ENCODE data around the gene PTGIS. TPM values are rescaled to one million over a fixed set of nuclear protein-coding genes. Genes with fewer than 3 reads are reported as not detected.

PTGIS gene
- total RNA-seq, 3 donors from 2014 or later = 38.7 to 41.7 (median 41.0) TPM

DNA sequence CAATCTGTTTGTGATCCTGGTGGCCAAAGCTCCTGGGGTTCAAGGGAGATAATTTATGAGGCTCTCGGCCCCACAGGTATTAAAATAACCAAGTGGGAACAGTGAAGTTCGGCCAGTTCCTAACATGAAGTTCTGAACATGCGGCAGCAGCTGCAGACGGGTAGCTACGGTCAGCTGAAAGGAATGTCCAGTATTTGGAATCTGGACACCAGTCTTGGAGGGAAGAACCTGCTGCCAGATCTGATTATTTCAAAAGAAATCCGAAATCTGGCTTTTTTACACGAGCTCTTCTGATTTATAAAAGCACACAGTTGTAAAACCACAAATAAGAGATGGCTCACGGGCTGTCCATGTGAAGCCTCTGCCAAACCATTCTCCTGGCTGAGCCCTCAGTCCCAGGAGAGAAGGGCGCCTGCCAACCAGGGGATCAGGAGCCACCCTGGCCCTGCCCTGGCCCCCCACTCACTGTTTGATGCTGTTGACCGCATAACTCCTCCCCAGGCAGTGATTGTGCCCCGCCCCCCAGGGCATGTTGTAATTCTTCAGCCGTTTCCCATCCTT lies 57.3 kb downstream of the PTGIS start:
- no peaks in the 10 kb centered on the region for H3K27me3 ChIP-seq
- no peaks in the 10 kb centered on the region for H3K9me3 ChIP-seq
- TF ChIP-seq POLR2A (IDR thresholded peaks at IDR 0.05) (no peak), POLR2AphosphoS5 (IDR thresholded peaks at IDR 0.05) (peak; percentile 14 to 57 (median 53))
- intact Hi-C loops (cut with DNase I; ENCODE audit: low total_unique reads) = no loop called here
- no peaks in the 10 kb centered on the region for H3K4me1 ChIP-seq
- H3K36me3 ChIP-seq = no peaks in the 10 kb centered on the region
- peak; percentile 58 to 60 for DNase-seq (ENCODE audit: low spot score in 2 of 2)
- peak overlapping the region; percentile 8 to 68 for H3K27ac ChIP-seq
- no peak overlapping the region for H3K4me3 ChIP-seq

DNA sequence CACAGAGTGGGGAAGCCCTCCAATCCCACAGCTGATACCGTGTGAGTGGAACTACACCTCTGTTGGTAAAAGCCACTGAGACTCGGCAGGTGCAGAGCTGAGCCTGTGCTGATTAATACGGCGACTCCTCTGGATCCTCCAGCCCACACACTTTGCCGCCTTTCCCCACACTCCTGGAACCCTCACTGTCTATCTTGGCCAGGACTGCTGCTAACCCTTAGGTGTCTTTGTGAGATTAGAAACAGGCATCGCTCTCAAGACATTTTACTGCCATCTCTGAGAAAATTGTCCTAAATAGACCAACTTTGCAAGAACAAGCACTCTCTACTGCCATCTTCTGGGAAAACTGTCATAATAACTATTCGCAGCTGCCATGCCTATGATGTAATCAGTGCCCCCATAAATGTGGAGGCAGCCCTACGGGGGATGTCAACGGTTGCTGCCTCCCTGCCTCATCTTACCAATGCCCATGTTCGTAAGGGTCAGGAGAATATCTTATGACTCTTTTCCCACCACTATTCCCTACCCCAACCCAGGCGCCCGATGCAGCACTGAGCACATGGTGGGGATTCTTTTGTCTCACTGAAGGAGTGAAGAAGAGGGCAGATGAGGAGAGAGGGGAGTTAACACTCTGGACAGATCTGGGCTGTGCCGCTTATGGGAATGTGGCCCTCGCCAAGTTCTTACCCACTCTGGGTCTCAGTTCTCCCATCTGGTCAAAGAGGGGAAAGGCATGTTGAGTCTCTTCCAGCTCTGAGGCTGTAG lies 59.3 kb downstream of the PTGIS start:
- H3K36me3 ChIP-seq = no peaks in the 10 kb centered on the region
- no peak for DNase-seq (ENCODE audit: low spot score in 2 of 2)
- no peaks in the 10 kb centered on the region for H3K27me3 ChIP-seq
- no peak overlapping the region for H3K4me3 ChIP-seq
- no peak for TF ChIP-seq POLR2A (IDR thresholded peaks at IDR 0.05)
- no peak for TF ChIP-seq POLR2AphosphoS5 (IDR thresholded peaks at IDR 0.05)
- TF ChIP-seq, protein P1, sequence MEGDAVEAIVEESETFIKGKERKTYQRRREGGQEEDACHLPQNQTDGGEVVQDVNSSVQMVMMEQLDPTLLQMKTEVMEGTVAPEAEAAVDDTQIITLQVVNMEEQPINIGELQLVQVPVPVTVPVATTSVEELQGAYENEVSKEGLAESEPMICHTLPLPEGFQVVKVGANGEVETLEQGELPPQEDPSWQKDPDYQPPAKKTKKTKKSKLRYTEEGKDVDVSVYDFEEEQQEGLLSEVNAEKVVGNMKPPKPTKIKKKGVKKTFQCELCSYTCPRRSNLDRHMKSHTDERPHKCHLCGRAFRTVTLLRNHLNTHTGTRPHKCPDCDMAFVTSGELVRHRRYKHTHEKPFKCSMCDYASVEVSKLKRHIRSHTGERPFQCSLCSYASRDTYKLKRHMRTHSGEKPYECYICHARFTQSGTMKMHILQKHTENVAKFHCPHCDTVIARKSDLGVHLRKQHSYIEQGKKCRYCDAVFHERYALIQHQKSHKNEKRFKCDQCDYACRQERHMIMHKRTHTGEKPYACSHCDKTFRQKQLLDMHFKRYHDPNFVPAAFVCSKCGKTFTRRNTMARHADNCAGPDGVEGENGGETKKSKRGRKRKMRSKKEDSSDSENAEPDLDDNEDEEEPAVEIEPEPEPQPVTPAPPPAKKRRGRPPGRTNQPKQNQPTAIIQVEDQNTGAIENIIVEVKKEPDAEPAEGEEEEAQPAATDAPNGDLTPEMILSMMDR (IDR thresholded peaks at IDR 0.05) = peak in 2 of 3 donors; percentile 34 to 52
- H3K9me3 ChIP-seq = no peaks in the 10 kb centered on the region
- no peak overlapping the region for H3K27ac ChIP-seq
- no peaks in the 10 kb centered on the region for H3K4me1 ChIP-seq
- intact Hi-C loops (cut with DNase I; ENCODE audit: low total_unique reads) = no loop called here

DNA sequence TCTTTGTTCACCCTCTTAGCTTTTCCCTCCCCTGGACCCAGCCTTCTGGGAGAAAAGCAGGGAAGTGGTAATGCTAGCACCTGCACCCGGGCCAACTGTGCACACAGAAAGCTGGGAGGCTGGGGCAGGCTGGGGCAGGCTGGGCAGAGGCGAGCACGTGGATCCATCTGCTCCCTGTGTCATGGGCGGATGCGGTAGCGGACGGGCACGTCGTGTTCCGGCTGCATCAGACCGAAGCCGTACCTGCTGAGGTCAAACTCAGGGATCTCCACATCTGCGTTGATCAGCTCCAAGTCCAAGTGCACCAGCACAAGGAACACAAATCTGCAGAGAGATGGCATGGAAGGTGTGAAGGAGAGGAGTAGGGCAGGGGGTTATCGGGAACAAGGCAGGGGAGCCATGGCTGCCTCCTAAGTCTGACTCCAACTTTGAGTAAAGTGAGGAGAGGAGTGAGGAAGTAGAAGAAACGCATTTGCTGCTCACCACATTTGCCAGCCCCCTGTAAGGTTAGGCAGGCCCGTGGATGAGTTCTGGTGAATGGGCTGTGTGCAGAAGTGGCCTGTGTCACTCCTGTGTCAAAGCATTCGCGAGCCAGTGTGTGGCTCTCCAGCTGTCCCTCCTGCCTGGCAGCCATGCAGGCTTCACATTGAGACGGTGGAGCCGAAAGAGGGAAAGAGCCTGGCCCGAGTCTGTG lies 60.0 kb downstream of the PTGIS start:
- H3K4me1 ChIP-seq = no peaks in the 10 kb centered on the region
- no peaks in the 10 kb centered on the region for H3K9me3 ChIP-seq
- H3K27me3 ChIP-seq = no peaks in the 10 kb centered on the region
- no peak overlapping the region for H3K4me3 ChIP-seq
- intact Hi-C loops (cut with DNase I; ENCODE audit: low total_unique reads) = no loop called here
- no peak for DNase-seq (ENCODE audit: low spot score in 2 of 2)
- H3K36me3 ChIP-seq = no peaks in the 10 kb centered on the region
- no peak overlapping the region for H3K27ac ChIP-seq
- TF ChIP-seq POLR2A (IDR thresholded peaks at IDR 0.05) (no peak), POLR2AphosphoS5 (IDR thresholded peaks at IDR 0.05) (no peak)
- TF ChIP-seq, protein P1 (IDR thresholded peaks at IDR 0.05) = no peak

DNA sequence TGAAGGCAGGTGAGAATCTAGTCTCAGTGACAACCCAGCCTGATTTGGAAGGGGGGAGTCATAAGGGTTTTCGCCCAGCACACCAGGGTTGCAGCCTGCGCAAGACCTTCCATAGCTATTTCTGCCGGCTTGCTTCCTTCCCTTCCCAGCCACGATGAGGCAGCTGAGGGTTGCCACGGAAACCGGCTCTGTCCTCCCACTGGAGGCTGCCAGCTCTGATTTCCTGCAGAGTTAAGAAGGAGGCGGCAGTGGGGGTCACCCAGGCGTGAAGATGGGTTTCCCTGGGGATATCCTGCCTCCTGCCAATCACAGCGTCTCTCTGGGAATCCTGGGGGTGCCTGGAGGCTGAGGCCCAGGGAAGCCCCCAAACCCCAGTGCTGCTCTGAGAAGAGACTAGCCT lies 62.4 kb downstream of the PTGIS start:
- DNase-seq (ENCODE audit: low spot score in 2 of 2) = no peak
- Histone ChIP-seq H3K4me3 (no peak overlapping the region), H3K27ac (no peak overlapping the region), H3K4me1 (no peaks in the 10 kb centered on the region), H3K9me3 (no peaks in the 10 kb centered on the region), H3K36me3 (no peaks in the 10 kb centered on the region), H3K27me3 (peaks cover 0 to 2% of the 10 kb centered on the region in 2 donors)
- intact Hi-C loops (cut with DNase I; ENCODE audit: low total_unique reads) = no loop called here
- TF ChIP-seq, protein P1 (IDR thresholded peaks at IDR 0.05) = no peak
- no peak for TF ChIP-seq POLR2A (IDR thresholded peaks at IDR 0.05)
- no peak for TF ChIP-seq POLR2AphosphoS5 (IDR thresholded peaks at IDR 0.05)

DNA sequence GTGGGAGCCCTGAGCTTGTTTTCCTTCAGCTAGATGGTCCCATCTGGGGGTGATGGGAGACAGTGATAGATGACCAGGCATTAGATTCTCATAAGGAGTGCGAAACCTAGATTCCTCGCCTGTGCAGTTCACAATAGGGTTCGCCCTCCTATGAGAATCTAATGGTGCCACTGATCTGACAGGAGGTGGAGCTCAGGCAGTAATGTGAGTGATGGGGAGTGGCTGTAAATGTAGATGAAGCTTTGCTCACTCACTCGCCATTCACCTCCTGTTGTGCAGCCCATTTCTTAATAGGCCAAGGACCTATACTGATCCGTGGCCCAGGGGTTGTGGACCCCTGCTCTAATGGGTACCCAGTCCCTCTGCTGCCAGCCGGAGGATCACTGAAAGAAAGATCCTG lies 64.8 kb downstream of the PTGIS start:
- H3K4me1 ChIP-seq = no peaks in the 10 kb centered on the region
- DNase-seq (ENCODE audit: low spot score in 2 of 2) = no peak
- intact Hi-C loops (cut with DNase I; ENCODE audit: low total_unique reads) = no loop called here
- no peaks in the 10 kb centered on the region for H3K36me3 ChIP-seq
- TF ChIP-seq, protein P1 (IDR thresholded peaks at IDR 0.05) = no peak
- TF ChIP-seq POLR2A (IDR thresholded peaks at IDR 0.05) (no peak), POLR2AphosphoS5 (IDR thresholded peaks at IDR 0.05) (no peak)
- no peaks in the 10 kb centered on the region for H3K9me3 ChIP-seq
- H3K4me3 ChIP-seq = no peak overlapping the region
- H3K27ac ChIP-seq = no peak overlapping the region
- peaks cover 0 to 8% of the 10 kb centered on the region in 2 donors for H3K27me3 ChIP-seq
